HepG2 (cell line): ENCODE results near the gene TFB1M. TPM values are rescaled to one million over a fixed set of nuclear protein-coding genes. Genes with fewer than 3 reads are reported as not detected.

Experiments used
- ATAC-seq: fragments of 200-7000 bp; cut with Tn5 transposase; 3 replicates; pipeline ENCODE4 v1.9.1; 2020; ENCODE audit warnings: mild to moderate bottlenecking, moderate library complexity
- BruUV-seq: library from RNA; stranded (reverse); fragments of 400-500 nt; replicated peaks from 2 replicates; lab custom pipeline; 2021; lab: Mats Ljungman, UMichigan
- CTCF ChIA-PET: fragments of 300-600 bp; formaldehyde crosslinking; extraction: SDS; loops from one replicate; lab custom pipeline; 2021; ENCODE audit warnings: low total read pairs, inconsistent platforms, low intra/inter-chr PET ratio; lab: Yijun Ruan, JAX
- POLR2A ChIA-PET: fragments of 350-600 bp; sonication (Branson Sonifier 250); formaldehyde crosslinking; loops from one replicate; lab custom pipeline; 2020; ENCODE audit warnings: antibody characterized with exemption, inconsistent platforms; lab: Yijun Ruan, JAX
- DNase-seq: peaks from one replicate; pipeline ENCODE4 v3.0.0-alpha.2; 2015; ENCODE audit warnings: low spot score
- FAIRE-seq: peaks from 3 replicates; lab custom pipeline; 2011; peaks lifted over from hg19 to GRCh38; lab: Jason Lieb, UNC
- H2AFZ ChIP-seq: one replicate; pipeline ENCODE4 v1.6.1; 2011; ENCODE audit warnings: low read length, inconsistent platforms
- H3K27ac ChIP-seq: fragments of 300-600 bp; 3 replicates; pipeline ENCODE4 v1.8.0; 2011; ENCODE audit warnings: mixed run types, mild to moderate bottlenecking, mixed read lengths, low read length, inconsistent platforms; ENCODE audit not compliant: insufficient read depth; ENCODE audit errors: extremely low read length
- H3K27me3 ChIP-seq, 2 experiments: fragments of 200-600 bp in 1 of 2; 2 replicates in 1 of 2; 3 replicates in 1 of 2; pipeline versions ENCODE4 v1.6.0 to v1.8.0; 2011; ENCODE audit warnings: low read length in 2 of 2, mild to moderate bottlenecking in 2 of 2, moderate library complexity in 2 of 2, inconsistent platforms in 1 of 2; ENCODE audit not compliant: insufficient read depth in 2 of 2, control insufficient read depth in 1 of 2
- H3K36me3 ChIP-seq, 2 experiments: fragments of 200-600 bp in 1 of 2; replicated peaks in 1 of 2; 2 replicates in 1 of 2; 3 replicates in 1 of 2; pipeline versions ENCODE4 v1.5.1 to v1.8.0; 2011; ENCODE audit warnings: low read length in 2 of 2, inconsistent platforms in 1 of 2; ENCODE audit not compliant: insufficient read depth in 2 of 2, control insufficient read depth in 1 of 2
- H3K4me1 ChIP-seq: 2 replicates; pipeline ENCODE4 v1.5.1; 2012; ENCODE audit warnings: low read length, inconsistent platforms; ENCODE audit not compliant: insufficient read depth
- H3K4me2 ChIP-seq: 2 replicates; pipeline ENCODE4 v1.6.0; 2011; ENCODE audit warnings: low read depth, low read length, inconsistent platforms
- H3K4me3 ChIP-seq, 3 experiments: fragments of 200-600 bp in 1 of 3; sonication (generic), shearing (Covaris generic) in 1 of 3; replicated peaks in 1 of 3; 2 replicates each; pipeline ENCODE4 v1.5.1; 2011 to 2016; ENCODE audit warnings: low read length in 3 of 3, inconsistent platforms in 2 of 3, low read depth in 2 of 3, mild to moderate bottlenecking in 2 of 3, control low read depth in 1 of 3, mixed read lengths in 1 of 3; ENCODE audit not compliant: insufficient read depth in 1 of 3
- H3K79me2 ChIP-seq: one replicate; pipeline ENCODE4 v1.6.1; 2011; ENCODE audit warnings: low read length, inconsistent platforms; ENCODE audit not compliant: insufficient read depth
- H3K9ac ChIP-seq: 2 replicates; pipeline ENCODE4 v1.6.0; 2011; ENCODE audit warnings: mild to moderate bottlenecking, low read depth, low read length, inconsistent platforms; ENCODE audit not compliant: insufficient read depth
- H3K9me3 ChIP-seq: 2 replicates; pipeline ENCODE4 v1.5.1; 2012; ENCODE audit warnings: mild to moderate bottlenecking, low read length
- H4K20me1 ChIP-seq: 2 replicates; pipeline ENCODE4 v1.6.0; 2011; ENCODE audit warnings: inconsistent platforms, mild to moderate bottlenecking, low read length, moderate library complexity; ENCODE audit not compliant: insufficient read depth
- ARHGAP35 ChIP-seq: sonication (generic); formaldehyde crosslinking; IDR thresholded peaks from 2 replicates; pipeline ENCODE4 v1.9.0; 2022; ENCODE audit warnings: mild to moderate bottlenecking, inconsistent platforms, moderate library complexity, missing genetic modification reagents, borderline replicate concordance
- JUND ChIP-seq: sonication (generic); formaldehyde crosslinking; IDR thresholded peaks from 2 replicates; pipeline ENCODE4 v1.8.0; 2022; ENCODE audit warnings: mild to moderate bottlenecking, missing genetic modification reagents
- KDM3A ChIP-seq: IDR thresholded peaks from 2 replicates; pipeline ENCODE4 v1.6.1; 2018; ENCODE audit warnings: low read depth, missing compliant biosample characterization
- NFATC3 ChIP-seq: sonication (generic); formaldehyde crosslinking; IDR thresholded peaks from 2 replicates; pipeline ENCODE4 v1.5.1; 2020; ENCODE audit warnings: mild to moderate bottlenecking, missing genetic modification reagents
- NFKBIZ ChIP-seq: IDR thresholded peaks from 2 replicates; pipeline ENCODE4 v1.6.1; 2018; ENCODE audit warnings: missing genetic modification reagents, missing compliant biosample characterization
- POLR2AphosphoS5 ChIP-seq: IDR thresholded peaks from 2 replicates; pipeline ENCODE4 v1.6.1; 2012; ENCODE audit warnings: low read depth, low read length
- SMC3 ChIP-seq: IDR thresholded peaks from 2 replicates; pipeline ENCODE4 v1.6.1; 2011; ENCODE audit warnings: low read length, improper control_type of control experiment
- TSC22D2 ChIP-seq: sonication (generic); formaldehyde crosslinking; IDR thresholded peaks from 2 replicates; pipeline ENCODE4 v1.5.1; 2020; ENCODE audit warnings: missing genetic modification reagents, mild to moderate bottlenecking, borderline replicate concordance
- ZBTB20 ChIP-seq: sonication (generic); formaldehyde crosslinking; IDR thresholded peaks from 2 replicates; pipeline ENCODE4 v1.8.1; 2023; ENCODE audit warnings: missing genetic modification reagents, low read depth, mild to moderate bottlenecking, borderline replicate concordance
- ZNF18 ChIP-seq: sonication (generic); formaldehyde crosslinking; IDR thresholded peaks from 2 replicates; pipeline ENCODE4 v1.8.0; 2022; ENCODE audit warnings: mild to moderate bottlenecking, missing genetic modification reagents; ENCODE audit not compliant: insufficient replicate concordance
- ZNF207 ChIP-seq: fragments of 450-650 bp; IDR thresholded peaks from 2 replicates; pipeline ENCODE4 v1.6.1; 2016; ENCODE audit warnings: antibody characterized with exemption, borderline replicate concordance
- ZNF225 ChIP-seq: sonication (generic); formaldehyde crosslinking; IDR thresholded peaks from 2 replicates; pipeline ENCODE4 v1.4.0; 2020; ENCODE audit warnings: mild to moderate bottlenecking, missing genetic modification reagents
- ZNF256 ChIP-seq: sonication (generic); formaldehyde crosslinking; conservative IDR thresholded peaks from 2 replicates; pipeline ENCODE4 v1.4.0; 2020; ENCODE audit warnings: missing genetic modification reagents
- ZNF362 ChIP-seq: sonication (generic); formaldehyde crosslinking; IDR thresholded peaks from 2 replicates; pipeline ENCODE4 v1.4.0; 2020; ENCODE audit warnings: missing genetic modification reagents, mild to moderate bottlenecking, borderline replicate concordance
- ZNF577 ChIP-seq: sonication (generic); formaldehyde crosslinking; IDR thresholded peaks from 2 replicates; pipeline ENCODE4 v1.4.0; 2020; ENCODE audit warnings: mild to moderate bottlenecking, low read depth, missing genetic modification reagents, borderline replicate concordance
- ZNF788 ChIP-seq: sonication (generic); formaldehyde crosslinking; IDR thresholded peaks from 2 replicates; pipeline ENCODE4 v1.5.0; 2020; ENCODE audit warnings: mild to moderate bottlenecking, missing genetic modification reagents, borderline replicate concordance
- WGBS: methylation state at CpG from one replicate; pipeline ENCODE4 v1.1.6; 2017; ENCODE audit warnings: low lambda C conversion rate; 5-methylcytosine and 5-hydroxymethylcytosine counted together
- in situ Hi-C: cut with HindIII; loops from 2 replicates; pipeline ENCODE4 v1.10.0; 2017; ENCODE audit warnings: low pct_unique_long_range_greater_than_20kb; ENCODE audit not compliant: extremely low pct_ligation_motif_present
- intact Hi-C: fragments of 100-400 bp; cut with micrococcal nuclease; formaldehyde crosslinking; loops from one replicate; pipeline ENCODE4 v1.10.0; 2022; ENCODE audit not compliant: unreplicated experiment
- polyA plus RNA-seq, 8 experiments: library from polyadenylated mRNA; depleted of rRNA in 3 of 8; stranded (reverse) in 7 of 8; unstranded in 1 of 8; fragments of >200 nt; fragmentation: Illumina TruSeq in 4 of 8; extraction: Trizol in 4 of 8; gene quantifications; 2 replicates each; pipeline versions ENCODE4 v1.2.1 to v1.2.3, GENCODE V29; 2011 to 2016; ENCODE audit warnings: low read depth in 4 of 8, missing spikeins in 1 of 8, mixed read lengths in 1 of 8; ENCODE audit not compliant: insufficient read depth in 1 of 8
- total RNA-seq, 5 experiments: library from RNA; depleted of rRNA; stranded (reverse); fragments of >200 nt; fragmentation: Illumina TruSeq; extraction: Trizol; gene quantifications; 2 replicates each; pipeline ENCODE4 v1.2.3, GENCODE V29; 2016; ENCODE audit warnings: low read depth in 1 of 5
- TF ChIP-seq, protein P1 (sequence below): sonication (generic); formaldehyde crosslinking; IDR thresholded peaks from 2 replicates; pipeline ENCODE4 v1.8.0; 2022; ENCODE audit warnings: missing genetic modification reagents, low read depth, mild to moderate bottlenecking, borderline replicate concordance

The TFB1M gene
- total and polyA plus RNA-seq, 2 of the 13 experiments (the other 11 are each of a cell fraction or from before 2014, with no cell fraction given), result 91.4 to 122 TPM

DNA sequence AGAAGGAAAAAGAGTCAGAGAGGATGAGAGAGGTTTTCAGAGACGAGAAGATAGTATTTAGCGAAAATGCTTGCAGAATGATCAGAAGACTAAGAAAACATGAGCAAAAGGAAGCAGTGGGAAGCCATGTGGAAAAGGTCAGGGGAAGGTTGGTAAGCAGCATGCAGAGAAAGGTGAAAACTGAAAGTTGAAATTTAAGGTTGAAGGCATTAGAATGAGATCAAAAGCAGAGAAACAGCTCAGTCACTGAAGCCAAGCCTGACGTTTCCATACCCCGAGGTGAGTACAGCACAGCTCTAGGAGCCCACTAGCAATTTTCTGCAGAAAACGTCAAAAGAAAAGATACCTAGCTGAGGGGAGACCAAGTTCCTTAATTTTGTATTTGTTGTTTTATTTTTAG, 19.1 kb upstream of the TFB1M start:
- in situ Hi-C loops, result no loop called here
- peaks cover 18% of the 10 kb centered on the region for H3K9me3 ChIP-seq
- 92% methylated on average over 5 of the region's 5 CpGs for WGBS
- no peaks in the 10 kb centered on the region for H4K20me1 ChIP-seq
- ChIA-PET POLR2A (no interaction called here), CTCF (no interaction called here)
- BruUV-seq, result no TSS peak
- H2AFZ ChIP-seq, result peak overlapping the region; percentile 79
- H3K4me3 ChIP-seq, result no peak overlapping the region
- H3K27me3 ChIP-seq, result no peaks in the 10 kb centered on the region; a peak in 1 of 5 replicates
- H3K36me3 ChIP-seq, result no peaks in the 10 kb centered on the region
- intact Hi-C loops, result no loop called here
- FAIRE-seq (no peak), ATAC-seq (no peak), DNase-seq (no peak)
- no peak overlapping the region for H3K4me2 ChIP-seq
- no peaks in the 10 kb centered on the region for H3K79me2 ChIP-seq
- peaks cover 44% of the 10 kb centered on the region for H3K4me1 ChIP-seq
- TF ChIP-seq NFKBIZ (CRISPR knock-in tag), result no peak
- TF ChIP-seq, protein P1, sequence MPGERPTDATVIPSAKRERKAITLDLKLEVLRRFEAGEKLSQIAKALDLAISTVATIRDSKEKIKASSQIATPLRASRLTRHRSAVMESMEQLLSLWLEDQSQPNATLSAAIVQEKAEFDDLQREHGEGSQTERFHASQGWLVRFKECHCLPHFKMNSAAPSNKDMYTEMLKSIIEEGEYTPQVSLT (CRISPR knock-in tag), result no peak
- no peak for TF ChIP-seq JUND
- TF ChIP-seq NFATC3 (CRISPR knock-in tag), result no peak
- no peak for TF ChIP-seq ZNF207
- no peak for TF ChIP-seq SMC3
- no peak for TF ChIP-seq ARHGAP35
- TF ChIP-seq ZNF362 (CRISPR knock-in tag), result no peak
- no peak for TF ChIP-seq POLR2AphosphoS5
- TF ChIP-seq ZNF18 (CRISPR knock-in tag), result no peak
- no peak for TF ChIP-seq TSC22D2 (CRISPR knock-in tag)
- TF ChIP-seq ZNF225 (CRISPR knock-in tag), result no peak
- TF ChIP-seq ZBTB20, result no peak
- no peak for TF ChIP-seq KDM3A (CRISPR knock-in tag)
- no peak for TF ChIP-seq ZNF256
- TF ChIP-seq ZNF788, result no peak
- TF ChIP-seq ZNF577, result no peak
- H3K27ac ChIP-seq, result peak overlapping the region; percentile 21
- H3K9ac ChIP-seq, result peak overlapping the region; percentile 25; the same call in 1 of the 2 replicates
